ENCODE data around the gene COQ6. TPM values are rescaled to one million over a fixed set of nuclear protein-coding genes. Genes with fewer than 3 reads are reported as not detected.
"Not testable (repeated sequence)": the region's sequence is repeated elsewhere in the genome, so short reads cannot be mapped to it uniquely, and the experiment has no call there.

The COQ6 gene
- total RNA-seq, 4 donors from 2014 or later, result 20.9 to 42.7 (median 38.7) TPM

DNA sequence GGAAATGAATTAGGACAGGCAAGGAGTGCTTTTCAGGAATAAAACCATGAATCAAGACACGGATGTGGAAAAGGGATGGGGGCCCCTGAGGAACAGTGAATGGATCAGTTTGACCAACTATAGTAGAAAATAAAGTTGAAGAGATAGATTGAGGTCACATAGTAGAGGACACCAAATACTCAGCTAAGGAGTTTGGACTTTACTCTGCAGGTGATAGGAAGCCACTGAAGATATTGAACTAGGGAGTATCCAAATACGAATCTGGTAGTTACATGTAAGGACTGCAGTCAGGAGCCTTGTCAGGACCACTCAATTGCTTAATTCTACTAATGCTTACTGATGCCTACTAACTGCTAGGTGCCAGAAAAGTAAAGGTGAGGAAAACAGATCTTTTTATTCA, 48.6 kb downstream of the COQ6 start:
- WGBS, 2 donors, result 86 to 87% methylated on average over 2 of the region's 2 CpGs
- intact Hi-C loops (cut with DNase I; ENCODE audit: low total_unique reads), result no loop called here
- no peak for DNase-seq (ENCODE audit: low spot score in 2 of 2)
- H3K4me3 ChIP-seq (ENCODE audit: low read depth, poor library complexity, severe bottlenecking), result no peak overlapping the region
- TF ChIP-seq POLR2A (IDR thresholded peaks at IDR 0.05) (no peak), CTCF (IDR thresholded peaks at IDR 0.05) (no peak)

DNA sequence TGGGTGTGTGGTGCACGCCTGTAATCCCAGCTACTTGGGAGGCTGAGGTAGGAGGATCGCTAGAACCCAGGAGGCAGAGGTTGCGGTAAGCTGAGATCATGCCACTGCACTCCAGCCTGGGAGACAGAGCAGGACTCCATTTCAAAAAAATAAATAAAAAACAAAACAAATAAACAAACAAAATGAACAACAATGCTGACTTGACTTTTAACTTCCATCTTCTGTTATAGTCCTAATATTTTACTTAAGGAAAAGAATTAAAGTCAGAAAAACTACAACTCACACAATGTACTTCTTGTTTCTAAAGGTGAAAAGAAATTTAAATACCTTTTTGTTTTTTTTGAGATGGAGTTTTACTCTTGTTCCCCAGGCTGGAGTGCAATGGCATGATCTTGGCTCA, 55.6 kb downstream of the COQ6 start:
- H3K4me3 ChIP-seq (ENCODE audit: low read depth, poor library complexity, severe bottlenecking); DNase-seq (ENCODE audit: low spot score in 2 of 2); intact Hi-C loops (cut with DNase I; ENCODE audit: low total_unique reads): not testable (repeated sequence)
- WGBS, 2 donors, result 96% methylated on average over 3 of the region's 3 CpGs

DNA sequence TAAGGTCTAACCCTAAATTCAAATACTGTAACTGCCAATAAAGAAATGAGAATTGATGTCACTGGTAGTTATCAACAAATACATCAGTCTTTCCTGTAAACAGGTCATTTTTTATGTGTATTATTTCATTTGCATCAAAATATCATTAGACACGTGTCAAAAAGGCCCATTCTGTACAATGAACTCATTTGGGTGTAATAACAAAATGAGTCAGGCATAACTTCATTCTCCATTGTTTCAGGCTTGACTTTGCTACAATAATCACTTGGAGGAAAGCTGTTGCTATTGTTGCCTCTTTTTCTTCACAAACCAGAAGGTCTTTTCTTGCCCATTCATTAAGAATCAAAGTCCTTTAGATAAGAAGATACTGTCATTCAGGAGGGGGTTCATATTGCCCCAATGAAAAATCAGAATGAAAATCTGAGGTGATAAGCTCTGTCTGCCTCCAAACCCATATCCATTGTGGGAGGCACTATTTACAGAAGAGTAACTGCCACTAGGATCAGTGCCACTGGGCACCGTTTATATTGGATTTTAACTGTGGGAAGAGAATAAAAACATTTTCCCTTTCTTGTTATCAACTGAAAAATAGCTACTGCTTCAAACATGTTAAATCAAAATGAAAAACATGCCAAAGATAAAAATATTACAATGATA, 58.9 kb downstream of the COQ6 start:
- WGBS, 2 donors, result 78 to 79% methylated on average over 2 of the region's 2 CpGs
- DNase-seq (ENCODE audit: low spot score in 2 of 2), result no peak
- no peak overlapping the region for H3K4me3 ChIP-seq (ENCODE audit: low read depth, poor library complexity, severe bottlenecking)
- intact Hi-C loops (cut with DNase I; ENCODE audit: low total_unique reads), result no loop called here
- TF ChIP-seq POLR2A (IDR thresholded peaks at IDR 0.05) (no peak), CTCF (IDR thresholded peaks at IDR 0.05) (no peak)

Other genes starting within 250 kb of the COQ6 start
- gene PNMA1, start 235.9 kb upstream of the COQ6 start, total RNA-seq, result 1 to 10 TPM; 4.6 to 8.5 (median 6.6) TPM
- 10 to 100 TPM in 1 of 4 donors, 1 to 10 TPM in 3; 4.2 to 13.5 (median 8.3) TPM for gene PTGR2, start 98.5 kb upstream of the COQ6 start, total RNA-seq
- gene ZNF410, start 63.4 kb upstream of the COQ6 start, total RNA-seq, result 10 to 100 TPM; 38.7 to 55.3 (median 50.5) TPM
- gene FAM161B, start 208 bp upstream of the COQ6 start, total RNA-seq, result 1 to 10 TPM; 1.7 to 3.8 (median 3.2) TPM
- 10 to 100 TPM in 2 of 4 donors, 1 to 10 TPM in 2; 3.9 to 16.9 (median 10.8) TPM for gene ENTPD5, start 69.0 kb downstream of the COQ6 start, total RNA-seq
- gene BBOF1, start 69.0 kb downstream of the COQ6 start, total RNA-seq, result 1 to 10 TPM; 2.1 to 9.1 (median 3.7) TPM
- 10 to 100 TPM; 12.7 to 37.5 (median 20.0) TPM for gene ALDH6A1, start 134.2 kb downstream of the COQ6 start, total RNA-seq
- 1 to 10 TPM; 5.6 to 7.9 (median 5.8) TPM for gene LIN52, start 134.7 kb downstream of the COQ6 start, total RNA-seq

Data from lower leg skin (tissue), 4 donors.